ENCODE results near the gene CD72.

CD72 gene

DNA sequence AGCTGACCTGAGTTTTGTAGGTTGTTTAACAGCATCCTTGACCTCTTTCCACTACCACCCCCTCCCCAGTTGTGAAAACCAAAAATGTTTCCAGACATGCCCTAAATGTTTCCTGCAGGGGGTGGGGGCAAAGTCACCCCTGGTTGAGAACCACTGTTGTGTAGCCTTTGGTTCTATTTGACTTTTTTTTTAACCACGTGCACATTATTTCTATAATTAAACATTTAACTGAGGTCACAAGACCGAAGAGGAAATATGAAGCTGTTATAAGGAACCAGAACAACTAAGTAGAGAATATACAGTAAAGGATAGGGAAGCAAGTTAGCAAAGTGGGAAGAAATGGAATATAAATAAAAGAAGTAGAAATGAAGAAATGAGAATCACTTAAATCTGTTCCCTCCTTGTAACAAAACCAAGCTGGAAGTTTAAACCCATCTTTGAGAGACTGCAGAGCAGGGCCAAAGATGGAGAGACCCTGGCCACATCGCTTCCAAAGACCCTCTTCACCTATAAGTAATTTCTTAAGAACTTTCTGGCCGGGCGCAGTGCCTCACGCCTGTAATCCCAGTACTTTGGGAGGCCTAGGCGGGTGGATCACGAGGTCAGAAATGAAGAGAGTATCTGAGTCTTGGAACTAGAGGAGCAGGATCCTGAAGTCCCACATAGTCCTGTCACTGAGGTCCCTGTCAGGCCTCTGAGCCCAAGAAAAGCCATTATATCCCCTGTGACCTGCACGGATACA, 18.1 kb upstream of the CD72 start:
- no peak for DNase-seq (ENCODE audit: low read depth)
- TF ChIP-seq CTCF (IDR thresholded peaks at IDR 0.05; ENCODE audit: low read depth, low read length), result no peak
- TF ChIP-seq POLR2A (IDR thresholded peaks at IDR 0.05; ENCODE audit: extremely low read depth, insufficient read length), result no peak
- no peak for TF ChIP-seq MYC (IDR thresholded peaks at IDR 0.05; ENCODE audit: low read depth, low read length)
- no peak for TF ChIP-seq MAX (IDR thresholded peaks at IDR 0.05; ENCODE audit: low read depth, low read length)
- no peak overlapping the region for H3K4me3 ChIP-seq (ENCODE audit: low read depth, low read length)

DNA sequence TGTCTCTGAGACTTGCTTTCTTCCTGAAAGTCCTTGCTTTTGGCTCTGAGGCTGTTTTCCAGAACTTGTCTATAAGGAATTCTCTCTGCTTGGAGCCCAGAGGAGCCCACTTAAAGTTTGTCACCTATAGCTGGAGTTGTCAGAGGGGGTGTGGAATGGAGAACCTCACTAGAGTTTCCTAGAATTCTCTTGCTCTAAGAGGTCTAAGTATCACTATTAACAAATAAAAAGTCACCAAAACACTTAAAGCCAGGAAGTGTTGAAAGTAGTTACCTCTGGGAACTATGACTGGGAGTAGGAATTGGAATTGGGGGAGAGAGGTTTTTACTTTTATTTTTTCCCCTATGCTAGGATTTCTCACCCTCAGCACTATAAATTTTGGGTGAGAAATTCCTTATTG, 17.5 kb upstream of the CD72 start:
- no peak for DNase-seq (ENCODE audit: low read depth)
- no peak overlapping the region for H3K4me3 ChIP-seq (ENCODE audit: low read depth, low read length)
- TF ChIP-seq MAX (IDR thresholded peaks at IDR 0.05; ENCODE audit: low read depth, low read length) (no peak), CTCF (IDR thresholded peaks at IDR 0.05; ENCODE audit: low read depth, low read length) (no peak), POLR2A (IDR thresholded peaks at IDR 0.05; ENCODE audit: extremely low read depth, insufficient read length) (no peak), MYC (IDR thresholded peaks at IDR 0.05; ENCODE audit: low read depth, low read length) (no peak)

- TF ChIP-seq MAX (IDR thresholded peaks at IDR 0.05; ENCODE audit: low read depth, low read length) (no peak), POLR2A (IDR thresholded peaks at IDR 0.05; ENCODE audit: extremely low read depth, insufficient read length) (no peak), CTCF (IDR thresholded peaks at IDR 0.05; ENCODE audit: low read depth, low read length) (no peak), MYC (IDR thresholded peaks at IDR 0.05; ENCODE audit: low read depth, low read length) (no peak)
- no peak overlapping the region for H3K4me3 ChIP-seq (ENCODE audit: low read depth, low read length)
- DNase-seq (ENCODE audit: low read depth), result no peak
Measured at GRCh38 chr9:35629597-35629996, 11.4 kb upstream of the CD72 start.

- H3K4me3 ChIP-seq (ENCODE audit: low read depth, low read length), result no peak overlapping the region
- DNase-seq (ENCODE audit: low read depth), result no peak
- TF ChIP-seq MYC (IDR thresholded peaks at IDR 0.05; ENCODE audit: low read depth, low read length) (no peak), POLR2A (IDR thresholded peaks at IDR 0.05; ENCODE audit: extremely low read depth, insufficient read length) (no peak), CTCF (IDR thresholded peaks at IDR 0.05; ENCODE audit: low read depth, low read length) (no peak), MAX (IDR thresholded peaks at IDR 0.05; ENCODE audit: low read depth, low read length) (no peak)
Measured at GRCh38 chr9:35628389-35628991, 10.3 kb upstream of the CD72 start.

DNA sequence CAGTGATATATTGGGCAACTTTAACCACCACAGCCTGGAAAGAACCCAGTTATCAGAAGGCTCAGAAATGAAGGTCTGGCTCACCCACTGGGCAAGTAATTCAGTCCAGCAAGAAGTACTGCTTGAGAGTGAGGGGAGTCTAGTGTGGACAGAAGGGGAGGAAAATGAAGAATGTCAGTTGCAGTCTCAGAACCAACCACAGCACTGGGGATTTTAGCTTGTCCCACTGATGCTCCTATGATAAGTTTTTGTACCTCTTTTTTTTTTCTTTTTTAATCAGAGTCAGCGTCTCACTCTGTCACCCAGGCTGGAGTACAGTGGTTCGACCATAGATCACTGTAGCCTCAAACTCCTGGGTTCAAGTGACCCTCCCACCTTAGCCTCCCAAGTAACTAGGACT, 9.4 kb upstream of the CD72 start:
- no peak for DNase-seq (ENCODE audit: low read depth)
- TF ChIP-seq MYC (IDR thresholded peaks at IDR 0.05; ENCODE audit: low read depth, low read length) (no peak), MAX (IDR thresholded peaks at IDR 0.05; ENCODE audit: low read depth, low read length) (no peak), POLR2A (IDR thresholded peaks at IDR 0.05; ENCODE audit: extremely low read depth, insufficient read length) (no peak), CTCF (IDR thresholded peaks at IDR 0.05; ENCODE audit: low read depth, low read length) (no peak)
- H3K4me3 ChIP-seq (ENCODE audit: low read depth, low read length), result no peak overlapping the region

All from NB4 (cell line).